HG02571 (cell line): ENCODE measurements around the gene GALNT6.
"Not testable (repeated sequence)": the region's sequence is repeated elsewhere in the genome, so short reads cannot be mapped to it uniquely, and the experiment has no call there.

ENCODE experiments used
- ATAC-seq: cut with Tn5 transposase; IDR thresholded peaks from one replicate; pipeline ENCODE4 v1.9.1; 2021; ENCODE audit warnings: mild to moderate bottlenecking, moderate library complexity; ENCODE audit not compliant: unreplicated experiment

Gene GALNT6

DNA sequence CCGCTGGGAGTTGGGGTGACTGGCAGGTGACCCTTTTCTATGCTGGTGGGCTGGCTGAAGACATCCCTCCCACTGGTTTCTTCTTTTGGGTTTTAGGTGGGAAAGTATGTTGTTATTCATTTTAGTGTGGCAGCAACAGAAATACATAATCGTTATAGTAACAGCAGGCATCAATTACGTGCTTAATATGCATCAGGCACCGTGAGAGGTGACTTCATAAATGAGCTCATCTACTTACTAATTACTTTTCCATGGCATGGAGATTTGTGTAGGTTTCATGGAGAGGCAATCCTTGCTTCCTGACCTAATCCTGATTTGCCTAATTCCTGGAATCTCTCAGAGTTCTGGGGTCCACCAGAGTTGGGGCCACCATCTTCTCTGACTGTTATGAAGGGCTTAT lies 31.4 kb downstream of the GALNT6 start:
- no peak for ATAC-seq

DNA sequence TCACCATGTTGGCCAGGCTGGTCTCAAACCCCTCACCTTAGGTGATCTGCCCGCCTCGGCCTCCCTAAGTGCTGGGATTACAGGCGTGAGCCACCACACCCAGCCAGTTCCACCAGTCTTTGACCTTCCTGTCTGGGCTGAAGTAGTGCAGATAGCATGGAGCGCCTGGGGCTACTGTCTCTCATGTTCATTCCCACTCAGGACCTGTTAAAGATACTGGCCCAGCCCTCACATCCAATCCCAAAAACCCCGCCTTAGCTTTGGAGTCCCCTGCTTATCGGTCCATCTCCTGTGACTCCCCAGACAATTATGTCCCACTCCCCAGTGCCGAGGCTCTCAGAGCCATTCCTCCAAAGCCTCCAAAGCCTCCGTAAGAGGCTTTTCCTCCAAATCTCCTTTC lies 32.7 kb downstream of the GALNT6 start:
- ATAC-seq, result no peak

DNA sequence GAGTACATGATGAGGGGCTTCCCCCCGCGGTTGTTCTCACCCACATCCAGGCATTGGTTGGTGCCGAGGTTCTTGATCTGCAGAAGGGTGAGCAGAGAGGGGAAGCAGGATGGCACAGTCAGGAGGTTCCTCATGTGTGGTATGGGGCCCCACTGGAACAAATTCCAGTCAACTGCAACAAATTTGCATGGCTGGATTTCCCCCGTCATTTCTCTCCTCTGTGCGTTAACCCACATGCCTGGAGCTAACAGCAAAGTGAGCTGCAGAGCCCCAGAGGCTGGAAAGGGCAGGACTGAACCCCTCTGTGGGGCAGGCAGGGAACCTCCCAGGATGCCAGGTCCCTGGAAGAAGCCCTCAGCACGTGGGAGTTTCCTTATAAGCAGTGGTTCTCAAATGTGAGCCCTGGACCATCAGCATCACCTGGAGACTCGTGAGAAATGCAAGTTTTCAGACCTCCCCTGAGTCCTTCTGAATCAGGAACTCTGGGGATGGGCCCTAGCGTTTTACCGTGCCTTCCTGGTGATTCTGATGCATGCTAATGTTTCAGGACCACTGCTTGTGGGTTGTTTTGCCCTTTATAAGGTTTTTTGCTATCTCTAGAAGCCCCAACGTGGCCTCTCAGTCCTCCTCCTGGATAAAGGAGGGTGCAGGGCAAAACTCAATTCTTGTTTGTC lies 33.7 kb downstream of the GALNT6 start:
- ATAC-seq, result no peak

DNA sequence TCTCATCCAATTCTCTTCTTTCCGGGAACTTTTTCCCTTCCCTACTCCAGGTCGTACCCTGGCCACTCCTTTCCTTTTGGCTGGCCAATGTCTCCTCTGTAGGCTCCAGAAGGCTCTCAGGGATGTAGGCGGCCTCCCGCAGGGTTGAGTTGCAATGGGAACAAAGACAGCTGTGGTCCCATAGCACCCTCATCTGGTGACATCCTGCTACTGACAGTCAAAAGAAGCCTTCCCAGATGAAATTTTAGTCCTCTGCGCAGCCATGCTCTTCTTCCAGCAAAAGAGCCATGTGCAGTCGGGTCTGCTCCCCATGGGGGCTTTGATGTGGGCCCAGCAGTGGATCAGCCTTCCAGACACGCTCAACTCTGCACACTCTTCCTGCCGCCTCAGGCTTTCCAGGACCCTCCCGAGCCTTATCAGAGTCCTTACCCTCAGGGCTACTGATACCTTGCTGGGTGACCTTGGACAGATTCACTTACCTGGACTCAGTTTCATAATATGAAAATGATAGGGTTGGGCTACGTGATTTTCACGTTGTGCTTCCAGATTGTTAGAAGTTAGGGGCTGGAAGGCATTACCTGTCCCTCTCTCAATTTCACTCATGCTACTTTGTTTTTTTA lies 39.2 kb downstream of the GALNT6 start:
- ATAC-seq, result no peak

DNA sequence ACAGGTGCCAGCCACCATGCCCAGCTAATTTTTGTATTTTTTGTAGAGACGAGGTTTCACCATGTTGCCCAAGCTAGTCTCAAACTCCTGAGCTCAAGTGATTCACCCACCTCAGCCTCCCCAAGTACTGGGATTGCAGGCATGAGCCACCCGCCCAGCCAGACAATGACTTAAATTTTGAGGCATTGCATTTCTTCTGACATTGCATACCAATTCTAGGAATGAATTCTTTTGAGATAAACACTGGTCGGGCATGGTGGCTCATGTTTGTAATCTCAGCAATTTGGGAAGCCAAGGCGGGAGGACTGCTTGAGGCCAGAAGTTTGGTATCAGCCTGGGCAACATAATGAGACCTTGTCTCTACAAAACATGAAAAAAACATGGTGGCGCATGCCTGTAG lies 42.2 kb downstream of the GALNT6 start:
- ATAC-seq, result no peak

DNA sequence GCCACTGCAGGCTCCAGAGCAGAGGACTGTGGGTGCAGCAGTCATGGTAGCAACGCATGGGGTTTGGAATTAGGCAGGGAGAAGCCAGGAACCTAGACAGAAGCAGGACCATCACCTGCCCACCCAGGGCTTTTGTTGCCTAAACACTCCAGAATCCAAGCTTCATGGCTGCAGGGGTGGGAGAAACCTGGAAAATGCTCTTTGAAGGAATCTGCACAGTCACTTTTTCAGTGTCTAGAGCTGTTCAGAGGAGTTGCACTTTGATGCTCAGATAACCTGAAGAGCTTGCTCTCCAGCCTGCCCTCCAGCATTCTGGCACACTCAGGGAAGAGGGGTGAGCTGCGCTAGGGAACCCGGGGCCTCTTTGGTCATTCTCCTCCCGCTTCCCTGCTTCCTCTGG lies 43.1 kb downstream of the GALNT6 start:
- ATAC-seq, result no peak

DNA sequence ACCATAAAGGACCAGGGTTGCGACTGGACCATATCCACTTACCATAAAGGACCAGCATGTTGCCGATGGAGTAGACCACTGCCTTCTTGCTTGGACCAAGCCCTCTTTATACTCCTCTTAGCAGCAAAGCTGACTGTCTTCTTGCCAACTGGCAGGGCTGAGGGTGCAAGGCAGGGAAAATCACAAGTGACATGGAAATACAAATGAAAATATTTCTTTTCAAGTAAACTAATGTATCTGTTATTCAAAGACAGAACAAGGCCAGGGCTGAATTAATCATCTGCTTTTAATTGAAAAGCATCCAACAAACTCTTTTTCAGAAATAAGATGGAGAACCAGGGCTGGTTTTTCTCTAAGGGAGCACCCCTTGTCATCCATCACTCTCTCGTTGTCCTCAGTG lies 44.6 kb downstream of the GALNT6 start, which contains the start of gene CELA1:
TSS of gene CELA1 (minus strand) at position 99 of the 400 bp plus-strand sequence. CDS start at position 58, 41 bp downstream.
- no peak for ATAC-seq

DNA sequence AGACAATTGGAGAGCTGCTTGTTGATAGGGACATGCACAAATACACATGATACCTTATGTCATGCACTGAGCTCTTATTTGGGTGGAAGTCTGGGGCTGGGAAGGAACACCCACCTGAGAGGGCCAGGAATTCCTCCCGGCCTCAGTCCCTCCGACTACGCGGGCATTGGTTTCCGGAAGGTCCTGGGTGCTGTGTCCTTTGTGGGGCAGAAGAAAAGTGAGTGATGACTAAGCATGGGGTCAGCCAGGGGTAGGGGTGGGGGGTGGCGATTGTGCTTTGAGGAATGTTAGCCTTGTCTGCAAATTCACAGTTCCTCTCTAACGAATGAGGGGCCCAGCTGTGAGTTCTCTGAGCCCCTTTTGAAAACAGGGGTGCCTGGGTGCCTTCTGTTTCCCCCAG lies 45.5 kb downstream of the GALNT6 start:
- ATAC-seq, result no peak

DNA sequence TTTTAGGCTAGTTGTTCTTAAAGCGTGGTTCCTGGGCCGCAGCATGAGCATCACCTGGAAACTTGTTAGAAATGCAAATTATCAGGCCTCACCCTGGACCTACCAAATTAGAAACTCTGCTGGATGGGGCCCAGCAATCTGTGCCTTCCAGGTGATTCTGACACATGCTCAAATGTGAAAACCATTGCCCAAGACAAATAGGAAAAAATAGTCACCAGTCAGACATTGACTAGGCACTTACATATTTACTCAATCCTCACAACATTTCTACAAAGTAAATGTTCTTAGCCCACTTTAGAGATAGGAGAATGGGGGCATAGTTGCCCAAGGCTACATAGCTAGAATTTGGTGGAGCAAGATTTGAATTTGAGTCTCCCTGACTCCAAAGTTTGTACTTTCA lies 48.0 kb downstream of the GALNT6 start:
- ATAC-seq, result no peak

DNA sequence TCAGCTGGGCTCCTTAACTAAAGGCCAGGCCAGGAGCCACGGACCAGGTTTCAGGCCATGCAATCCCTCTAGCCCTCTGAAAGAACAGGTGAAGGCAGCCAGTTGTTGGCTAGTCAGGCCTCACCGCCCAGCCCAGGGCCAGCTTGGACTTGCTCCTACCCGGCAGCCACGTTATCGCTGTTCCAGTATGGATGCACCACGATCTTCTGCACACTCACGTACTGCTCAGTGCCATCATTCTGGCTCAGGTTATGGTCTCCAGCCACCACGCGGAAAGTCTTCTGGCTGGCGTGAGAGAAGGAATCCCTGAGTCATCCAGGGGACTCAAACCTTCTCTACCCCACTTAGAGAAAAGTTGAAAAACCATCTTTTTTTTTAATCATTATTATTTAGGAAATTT lies 48.8 kb downstream of the GALNT6 start:
- no peak for ATAC-seq

DNA sequence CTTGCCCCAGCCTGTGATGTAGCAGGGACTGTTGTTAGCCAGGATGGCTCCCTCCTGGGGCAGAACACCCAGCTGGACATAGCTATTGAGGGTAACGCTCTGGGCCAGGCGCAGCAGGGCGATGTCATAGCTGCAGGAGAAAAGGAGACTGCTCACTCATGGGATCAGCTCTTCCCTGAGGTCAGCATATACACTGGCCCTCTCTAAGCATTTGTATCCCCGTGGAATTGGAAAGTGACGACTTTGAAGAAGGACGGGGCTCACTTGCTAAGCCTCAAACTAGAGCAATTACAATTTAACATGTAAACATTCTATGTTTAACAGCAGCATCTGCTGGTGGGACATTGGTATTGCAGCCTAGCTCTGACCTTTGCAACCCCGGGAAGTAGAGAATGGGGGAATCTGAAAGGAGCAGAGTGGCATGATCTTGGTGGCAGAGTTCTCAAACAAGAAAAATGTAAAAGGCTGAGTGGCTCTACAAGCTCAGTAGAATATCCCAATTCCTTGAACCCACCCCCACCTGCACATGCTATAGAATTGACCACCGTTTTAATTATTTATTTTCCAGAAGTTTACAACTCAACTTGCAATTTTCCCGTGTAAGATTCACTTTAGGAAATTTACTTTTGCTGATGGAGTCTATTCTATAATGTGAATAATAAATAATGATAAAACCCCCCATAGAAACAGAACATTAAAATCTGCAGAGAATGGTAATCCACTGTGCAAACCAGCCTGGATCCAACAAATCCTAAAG lies 49.8 kb downstream of the GALNT6 start:
- ATAC-seq, result no peak

DNA sequence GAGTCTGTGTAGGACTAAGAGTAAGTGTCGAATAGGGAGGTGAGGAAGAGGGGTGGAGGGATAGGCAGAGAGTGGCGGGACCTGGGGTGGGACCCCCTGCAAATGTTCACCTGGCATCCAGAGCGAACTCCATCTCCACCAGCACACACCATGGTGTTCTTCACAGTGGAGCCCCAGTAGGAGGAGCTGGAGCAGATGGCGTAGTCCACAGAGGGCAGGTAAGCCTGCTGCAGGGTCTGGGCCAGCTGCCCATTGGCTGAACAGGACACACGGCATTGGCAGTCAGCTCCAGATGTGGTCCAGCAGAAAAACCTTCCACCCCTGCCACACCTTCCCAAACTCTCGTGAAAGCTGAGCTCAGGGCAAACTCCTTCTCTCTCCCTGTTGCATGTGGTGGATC lies 51.5 kb downstream of the GALNT6 start:
- no peak for ATAC-seq

DNA sequence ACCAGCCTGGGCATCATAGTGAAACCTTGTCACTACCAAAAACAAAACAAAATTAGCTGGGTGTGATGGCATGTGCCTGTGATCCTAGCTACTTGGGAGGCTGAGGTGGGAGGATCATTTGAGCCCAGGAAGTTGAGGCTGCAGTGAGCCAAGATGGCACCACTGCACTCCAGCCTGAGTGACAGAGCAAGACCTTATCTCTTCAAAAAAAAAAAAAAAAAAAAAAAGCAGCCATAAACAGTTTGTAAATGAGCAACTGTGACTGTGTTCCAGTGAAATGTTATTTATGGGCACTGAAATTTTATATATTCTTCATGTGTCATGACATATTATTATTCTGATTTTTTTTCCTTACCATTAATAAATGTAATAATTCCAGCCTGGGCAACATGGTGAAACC lies 53.9 kb downstream of the GALNT6 start:
- not testable (repeated sequence) for ATAC-seq

DNA sequence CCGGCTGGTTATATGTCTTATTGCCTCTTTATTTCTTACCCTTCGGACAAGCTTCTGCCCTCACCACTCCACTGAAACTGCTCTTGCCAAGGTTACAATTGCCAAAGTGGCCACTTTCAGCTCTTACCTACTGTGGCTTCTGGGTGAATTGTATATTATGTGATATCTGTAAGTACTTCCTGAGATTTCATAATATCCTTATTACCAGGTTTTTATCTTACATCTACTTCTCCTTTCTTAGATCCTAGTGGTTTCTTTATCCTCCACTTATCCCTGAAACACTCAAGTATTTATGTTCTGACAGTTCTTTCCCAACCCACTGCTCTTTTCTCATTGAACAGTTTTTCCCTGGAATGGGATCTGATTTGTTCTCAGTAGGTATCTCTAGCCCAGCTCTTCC lies 55.3 kb downstream of the GALNT6 start:
- ATAC-seq, result no peak

DNA sequence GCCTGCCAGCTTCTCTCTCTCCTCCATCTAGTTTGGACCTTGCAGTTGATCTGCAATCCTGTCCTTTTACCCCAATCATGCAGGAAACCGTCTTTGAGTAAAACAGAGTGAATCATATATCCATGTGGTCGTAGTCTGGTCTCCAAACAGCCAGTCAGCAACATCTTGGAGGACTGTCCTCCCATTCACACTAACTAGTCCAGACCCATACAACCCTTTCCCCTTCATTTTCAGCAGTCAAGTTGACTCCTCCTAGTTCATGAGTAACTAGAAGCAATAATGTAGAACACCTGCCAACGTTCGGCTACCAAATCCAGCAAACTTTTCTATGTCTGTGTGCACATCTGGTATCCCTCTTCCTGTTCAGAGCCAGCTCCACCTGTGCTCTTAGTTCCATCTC lies 56.4 kb downstream of the GALNT6 start:
- no peak for ATAC-seq

DNA sequence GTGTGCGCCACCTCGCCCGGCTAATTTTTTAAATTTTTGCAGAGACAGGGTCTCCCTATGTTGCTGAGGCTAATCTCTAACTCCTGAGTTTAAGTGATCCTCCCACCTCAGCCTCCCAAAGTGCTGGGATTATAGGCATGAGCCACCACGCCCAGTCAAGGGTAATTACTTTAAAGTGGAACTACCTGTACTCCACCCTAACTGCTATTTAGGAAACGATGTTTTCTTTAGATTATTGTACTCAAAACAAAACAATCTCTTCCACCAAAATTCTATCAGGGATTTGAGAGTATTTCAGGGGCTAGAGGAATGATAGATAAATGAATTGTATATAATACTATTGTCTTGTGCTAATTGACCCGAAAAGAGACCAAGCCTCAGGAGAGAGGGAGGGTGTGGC lies 57.7 kb downstream of the GALNT6 start:
- ATAC-seq, result no peak

DNA sequence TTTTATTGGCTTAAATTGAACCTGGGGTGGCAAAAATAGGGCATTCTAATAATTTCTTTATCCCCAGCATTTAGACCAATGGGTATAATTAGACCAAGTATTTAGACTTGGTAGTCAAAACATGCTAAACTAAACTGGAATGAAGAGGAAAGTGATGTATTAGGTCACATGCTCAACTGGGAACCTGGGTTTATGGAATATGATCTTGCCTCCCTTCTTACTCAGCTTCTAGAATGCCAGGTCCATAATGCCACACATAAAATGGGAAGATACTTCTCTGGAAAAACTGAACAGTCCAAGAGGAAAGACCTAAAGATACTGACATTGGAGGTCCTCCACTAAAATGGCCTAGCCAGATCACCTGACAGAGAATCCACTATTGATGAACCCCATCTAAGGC lies 61.0 kb downstream of the GALNT6 start:
- ATAC-seq, result no peak

DNA sequence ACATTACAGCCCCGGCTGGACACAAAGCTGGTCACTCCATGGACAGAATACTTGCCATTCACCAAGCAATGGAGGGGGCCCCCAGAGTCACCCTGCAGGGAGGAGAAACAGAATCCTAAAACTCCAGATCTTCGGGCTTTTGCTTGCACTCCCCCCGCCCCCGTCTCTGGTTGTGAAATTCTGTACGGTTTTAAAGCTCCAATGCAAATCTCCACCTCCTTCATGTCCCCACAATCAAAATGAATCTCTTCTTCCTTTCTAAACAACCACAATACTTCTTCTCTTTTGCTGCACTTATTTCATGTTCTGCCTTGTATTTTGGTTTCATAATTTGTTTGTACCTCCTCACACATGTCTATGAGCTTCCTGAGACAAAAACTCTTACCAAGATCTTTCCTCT lies 61.5 kb downstream of the GALNT6 start:
- no peak for ATAC-seq

DNA sequence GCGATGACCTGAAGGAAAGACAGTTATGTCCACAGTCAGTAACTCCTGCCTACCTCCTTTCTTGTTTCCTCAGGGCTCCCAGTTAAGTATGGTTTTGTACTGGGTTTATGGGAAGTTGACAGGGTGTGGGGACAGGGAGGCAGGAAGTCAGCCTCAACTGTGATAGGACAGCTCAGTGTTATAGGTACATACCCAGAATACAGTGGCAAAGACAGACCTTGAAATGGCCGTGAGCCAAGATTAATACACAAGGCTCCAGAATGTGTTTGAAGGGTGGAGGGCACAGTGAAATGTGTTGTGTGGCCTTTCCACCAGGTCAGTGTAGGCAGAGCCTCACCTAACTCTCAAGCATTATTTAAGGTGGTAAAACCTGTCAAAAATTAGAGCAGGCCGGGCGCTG lies 62.6 kb downstream of the GALNT6 start:
- no peak for ATAC-seq

DNA sequence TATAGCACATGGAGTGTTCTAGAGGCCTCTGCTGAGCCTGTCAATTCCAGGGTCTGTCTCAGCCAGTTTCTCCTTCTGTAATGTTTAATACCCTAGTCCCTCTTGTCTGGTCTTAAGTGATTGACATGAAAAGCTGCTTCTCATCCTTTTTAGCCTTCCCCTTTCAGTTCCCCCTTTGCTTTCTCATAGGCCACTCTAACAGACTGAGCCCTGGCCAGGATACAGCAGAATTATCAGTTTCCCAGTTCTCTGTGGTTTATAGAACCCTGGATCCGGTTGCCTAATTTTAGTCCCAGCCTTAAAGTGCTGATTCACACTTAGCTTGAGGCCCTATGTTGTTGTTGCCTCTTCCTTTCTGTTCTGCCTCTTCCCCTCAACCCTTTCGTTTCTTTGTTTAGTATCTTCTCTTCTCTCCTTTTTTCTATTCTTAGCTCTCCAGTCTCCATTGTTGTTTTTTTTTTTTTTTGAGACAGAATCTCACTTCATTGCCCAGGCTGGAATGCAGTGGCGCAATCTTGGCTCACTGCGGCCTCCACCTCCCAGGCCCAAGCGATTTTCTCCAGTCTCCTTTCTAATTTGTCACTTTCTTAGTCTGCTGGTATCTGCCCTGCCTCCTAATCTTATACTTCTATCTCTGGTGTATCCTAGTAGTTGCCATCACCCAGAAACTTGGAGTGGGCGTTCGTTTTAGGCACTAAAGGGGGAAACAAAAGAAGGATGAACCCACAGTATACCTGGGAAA lies 64.3 kb downstream of the GALNT6 start:
- no peak for ATAC-seq

DNA sequence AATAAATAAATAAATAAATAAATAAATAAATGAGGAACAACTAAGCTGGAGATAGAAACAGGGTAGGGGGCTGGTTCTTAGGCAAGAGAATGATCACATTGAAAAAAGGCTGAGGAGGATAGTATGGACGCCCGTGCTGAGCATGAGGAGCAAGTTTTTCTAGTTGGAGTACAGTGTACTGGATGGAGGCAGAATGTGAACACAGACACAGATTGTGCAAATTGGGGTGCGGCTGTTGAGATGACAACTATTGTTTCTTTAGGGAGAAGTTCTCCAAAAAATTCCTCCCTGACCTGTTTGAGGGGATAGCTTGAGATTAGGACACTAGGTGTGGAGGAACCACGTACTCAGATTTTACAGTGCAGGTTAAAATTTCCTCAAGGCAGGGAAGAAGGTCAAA lies 66.3 kb downstream of the GALNT6 start:
- no peak for ATAC-seq
